T-helper 22 cell (primary cell): Measurements from ENCODE around the gene NIBAN1.
A peak's percentile ranks its signal among the peaks of the same experiment; 100 is the strongest.
"Not testable (repeated sequence)": the region's sequence is repeated elsewhere in the genome, so short reads cannot be mapped to it uniquely, and the experiment has no call there.

Experiments
- DNase-seq: peaks from one replicate; pipeline ENCODE4 v3.0.0-alpha.2; 2020; ENCODE audit warnings: low read depth

Gene NIBAN1

GRCh38 chr1:184974056-184974836 lies at the start of gene NIBAN1:
TSS of gene NIBAN1 (minus strand) at chr1:184974508. CDS start at chr1:184974356, 152 bp downstream.
- DNase-seq = peak; percentile 61

GRCh38 chr1:185017966-185018365 lies 43.7 kb upstream of the NIBAN1 start:
- DNase-seq = no peak

- no peak for DNase-seq
Observed at GRCh38 chr1:185017338-185017737, 43.0 kb upstream of the NIBAN1 start.

- DNase-seq = no peak
Observed at GRCh38 chr1:185016880-185017279, 42.6 kb upstream of the NIBAN1 start.

GRCh38 chr1:185015631-185016030 lies 41.3 kb upstream of the NIBAN1 start:
- DNase-seq = no peak

GRCh38 chr1:185014941-185015340 lies 40.6 kb upstream of the NIBAN1 start:
- no peak for DNase-seq

GRCh38 chr1:185010361-185010760 lies 36.1 kb upstream of the NIBAN1 start:
- no peak for DNase-seq

GRCh38 chr1:185008838-185009237 lies 34.5 kb upstream of the NIBAN1 start:
- no peak for DNase-seq

GRCh38 chr1:185001312-185001880 lies 27.1 kb upstream of the NIBAN1 start:
- DNase-seq = not testable (repeated sequence)

- DNase-seq = not testable (repeated sequence)
Observed at GRCh38 chr1:184999974-185000373, 25.7 kb upstream of the NIBAN1 start.

- DNase-seq = no peak
Observed at GRCh38 chr1:184994301-184994700, 20.0 kb upstream of the NIBAN1 start.

GRCh38 chr1:184992271-184992670 lies 18.0 kb upstream of the NIBAN1 start:
- DNase-seq = no peak

GRCh38 chr1:184990204-184990603 lies 15.9 kb upstream of the NIBAN1 start:
- no peak for DNase-seq

GRCh38 chr1:184988506-184988905 lies 14.2 kb upstream of the NIBAN1 start:
- no peak for DNase-seq

GRCh38 chr1:184987696-184988095 lies 13.4 kb upstream of the NIBAN1 start:
- DNase-seq = no peak

GRCh38 chr1:184986250-184986649 lies 11.9 kb upstream of the NIBAN1 start:
- no peak for DNase-seq

- peak; percentile 47 for DNase-seq
Observed at GRCh38 chr1:184982002-184982954, 8.0 kb upstream of the NIBAN1 start.

GRCh38 chr1:184980726-184981125 lies 6.4 kb upstream of the NIBAN1 start:
- no peak for DNase-seq

- no peak for DNase-seq
Observed at GRCh38 chr1:184975208-184975870, 1.0 kb upstream of the NIBAN1 start.

GRCh38 chr1:184974837-184975115 lies 468 bp upstream of the NIBAN1 start:
- no peak for DNase-seq

- peak; percentile 66 for DNase-seq
Observed at GRCh38 chr1:184973272-184974055, 844 bp downstream of the NIBAN1 start.
